NT2/D1 (cell line): ENCODE data around the gene FCER1G.

ENCODE experiments used
- DNase-seq: peaks from one replicate; pipeline ENCODE4 v3.0.0-alpha.2; 2011; ENCODE audit warnings: low read depth, low spot score
- H3K27me3 ChIP-seq: 2 replicates; pipeline ENCODE4 v1.6.0; 2011; ENCODE audit warnings: mild to moderate bottlenecking; ENCODE audit not compliant: insufficient read length, insufficient read depth
- H3K36me3 ChIP-seq: 2 replicates; pipeline ENCODE4 v1.6.1; 2011; ENCODE audit warnings: mild to moderate bottlenecking, low read length, mixed read lengths; ENCODE audit not compliant: insufficient read depth, insufficient read length
- H3K4me1 ChIP-seq: 2 replicates; pipeline ENCODE4 v1.5.1; 2011; ENCODE audit not compliant: insufficient read depth, insufficient read length
- H3K4me3 ChIP-seq: 2 replicates; pipeline ENCODE4 v1.5.1; 2011; ENCODE audit warnings: low read depth; ENCODE audit not compliant: insufficient read length
- H3K9ac ChIP-seq: 2 replicates; pipeline ENCODE4 v1.6.0; 2011; ENCODE audit warnings: low read depth; ENCODE audit not compliant: insufficient read length
- H3K9me3 ChIP-seq: 2 replicates; pipeline ENCODE4 v1.5.1; 2011; ENCODE audit warnings: mild to moderate bottlenecking, low read length; ENCODE audit not compliant: insufficient read depth
- SUZ12 ChIP-seq: IDR thresholded peaks from 2 replicates; pipeline ENCODE4 v1.6.1; 2011; ENCODE audit not compliant: insufficient read length, insufficient read depth; ENCODE audit errors: extremely low read depth
- YY1 ChIP-seq: IDR thresholded peaks from 2 replicates; pipeline ENCODE4 v1.6.1; 2011; ENCODE audit not compliant: insufficient read length, insufficient read depth
- ZNF274 ChIP-seq: IDR thresholded peaks from 2 replicates; pipeline ENCODE4 v1.6.1; 2011; ENCODE audit warnings: mild to moderate bottlenecking, low read depth, low read length

FCER1G gene

GRCh38 chr1:161258439-161259344, 43.6 kb downstream of the FCER1G start, which contains the start of gene PCP4L1:
Gene PCP4L1, plus strand, starts transcription at chr1:161258745. Its CDS starts 230 bp downstream, at chr1:161258975.
- Histone ChIP-seq H3K4me1 (no peaks in the 10 kb centered on the region), H3K9me3 (peaks cover 24% of the 10 kb centered on the region), H3K36me3 (no peaks in the 10 kb centered on the region), H3K27me3 (peaks cover 32% of the 10 kb centered on the region), H3K9ac (peak within 1 kb of the TSS; percentile 52), H3K4me3 (peak within 1 kb of the TSS; percentile 55)
- TF ChIP-seq ZNF274 (no peak), YY1 (no peak), SUZ12 (no peak)
- DNase-seq, result peak; percentile 78

DNA sequence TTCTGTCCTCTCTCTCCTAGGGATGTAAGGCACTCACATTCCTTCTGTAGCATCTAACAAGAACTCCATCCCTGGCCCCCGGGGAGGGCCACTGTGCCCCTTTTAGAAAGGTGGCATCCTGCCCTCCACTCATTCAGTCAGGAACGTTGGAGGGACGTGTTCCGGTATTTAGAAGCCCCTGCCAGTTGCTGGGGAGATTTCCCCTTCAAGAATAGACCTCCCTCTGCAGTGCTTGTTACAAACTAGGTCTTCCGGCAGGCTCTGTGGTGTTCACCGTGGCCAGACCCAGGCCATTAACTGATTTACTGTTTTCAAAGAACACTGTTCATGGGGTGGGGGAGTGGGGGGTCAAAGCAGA, 44.2 kb downstream of the FCER1G start:
- Histone ChIP-seq H3K9me3 (peaks cover 24% of the 10 kb centered on the region), H3K9ac (no peak overlapping the region), H3K4me3 (peak overlapping the region; percentile 55), H3K27me3 (peaks cover 32% of the 10 kb centered on the region), H3K36me3 (no peaks in the 10 kb centered on the region), H3K4me1 (no peaks in the 10 kb centered on the region)
- TF ChIP-seq ZNF274 (no peak), YY1 (no peak), SUZ12 (no peak)
- DNase-seq, result no peak

DNA sequence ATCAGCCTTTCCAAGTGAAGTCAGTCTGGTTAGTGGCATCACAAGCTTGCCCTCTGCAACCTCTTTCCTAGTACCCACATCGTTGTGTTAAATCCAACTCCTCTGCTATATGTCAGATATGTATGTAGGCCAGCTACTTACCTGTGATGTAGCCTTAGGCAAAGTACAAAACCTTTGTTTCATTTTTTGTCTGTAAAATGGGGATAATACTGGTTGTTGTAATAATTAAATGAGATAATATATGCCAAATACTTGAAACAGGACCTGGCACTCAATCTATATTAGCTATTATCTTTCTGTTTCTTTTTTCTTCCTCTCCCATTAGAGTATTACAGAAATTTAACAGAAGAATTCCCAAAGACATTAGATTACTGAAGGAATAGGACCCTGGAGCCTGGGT, 44.7 kb downstream of the FCER1G start:
- Histone ChIP-seq H3K9me3 (peaks cover 24% of the 10 kb centered on the region), H3K36me3 (no peaks in the 10 kb centered on the region), H3K9ac (no peak overlapping the region), H3K4me1 (no peaks in the 10 kb centered on the region), H3K4me3 (no peak overlapping the region), H3K27me3 (peaks cover 32% of the 10 kb centered on the region)
- no peak for DNase-seq
- TF ChIP-seq SUZ12 (no peak), ZNF274 (no peak), YY1 (no peak)

GRCh38 chr1:161260376-161261260, 45.5 kb downstream of the FCER1G start:
- H3K4me3 ChIP-seq, result no peak overlapping the region
- H3K4me1 ChIP-seq, result no peaks in the 10 kb centered on the region
- no peak overlapping the region for H3K9ac ChIP-seq
- no peak for DNase-seq
- no peaks in the 10 kb centered on the region for H3K36me3 ChIP-seq
- TF ChIP-seq YY1, result no peak
- peaks cover 32% of the 10 kb centered on the region for H3K27me3 ChIP-seq
- peaks cover 24% of the 10 kb centered on the region for H3K9me3 ChIP-seq

- H3K36me3 ChIP-seq, result no peaks in the 10 kb centered on the region
- no peak for TF ChIP-seq YY1
- TF ChIP-seq SUZ12, result no peak
- TF ChIP-seq ZNF274, result no peak
- no peaks in the 10 kb centered on the region for H3K4me1 ChIP-seq
- DNase-seq, result no peak
- no peak overlapping the region for H3K9ac ChIP-seq
- peaks cover 16% of the 10 kb centered on the region for H3K9me3 ChIP-seq
- H3K4me3 ChIP-seq, result no peak overlapping the region
- H3K27me3 ChIP-seq, result peaks cover 32% of the 10 kb centered on the region
Observed at GRCh38 chr1:161261261-161262235, 46.5 kb downstream of the FCER1G start.

GRCh38 chr1:161265305-161265704, 50.2 kb downstream of the FCER1G start:
- Histone ChIP-seq H3K9me3 (no peaks in the 10 kb centered on the region), H3K36me3 (no peaks in the 10 kb centered on the region), H3K9ac (no peak overlapping the region), H3K4me1 (peaks cover 2% of the 10 kb centered on the region), H3K27me3 (peaks cover 4% of the 10 kb centered on the region), H3K4me3 (no peak overlapping the region)
- TF ChIP-seq SUZ12, result no peak
- TF ChIP-seq ZNF274, result no peak
- no peak for TF ChIP-seq YY1
- no peak for DNase-seq
